Esophagus squamous epithelium (tissue), 5 donors: ENCODE measurements around the gene NUDT3. TPM values are rescaled to one million over a fixed set of nuclear protein-coding genes. Genes with fewer than 3 reads are reported as not detected.
A peak's percentile ranks its signal among the peaks of the same experiment; 100 is the strongest.
"Not testable (repeated sequence)": the region's sequence is repeated elsewhere in the genome, so short reads cannot be mapped to it uniquely, and the experiment has no call there.

Source experiments
- DNase-seq: peaks from one replicate; lab custom pipeline; 2025; lab: John Stamatoyannopoulos, UW
- H3K27ac ChIP-seq, 4 donors: fragments of 200-600 bp; sonication (generic); one replicate each; pipeline ENCODE4 v1.5.1; 2016 to 2019; ENCODE audit warnings: mild to moderate bottlenecking in 1 of 4
- H3K27me3 ChIP-seq, 4 donors: fragments of 200-600 bp; sonication (generic); 1 replicate in 3 of 4; 2 replicates in 1 of 4; pipeline versions ENCODE4 v1.5.1 to v1.6.0; 2017 to 2021; ENCODE audit warnings: antibody characterized with exemption in 1 of 4
- H3K36me3 ChIP-seq, 3 donors: fragments of 200-600 bp; sonication (generic); one replicate each; pipeline ENCODE4 v1.5.1; 2016 to 2019
- H3K4me1 ChIP-seq, 3 donors: fragments of 200-600 bp; sonication (generic); one replicate each; pipeline ENCODE4 v1.5.1; 2017 to 2019
- H3K4me3 ChIP-seq, 4 donors: fragments of 200-600 bp; sonication (generic); 1 replicate in 3 of 4; 2 replicates in 1 of 4; pipeline ENCODE4 v1.5.1; 2016 to 2019; ENCODE audit warnings: mild to moderate bottlenecking in 2 of 4, moderate library complexity in 1 of 4
- H3K9me3 ChIP-seq, 3 donors: fragments of 200-600 bp; sonication (generic); one replicate each; pipeline ENCODE4 v1.5.1; 2016 to 2019
- POLR2A ChIP-seq, 4 donors: fragments of 450-650 bp; IDR thresholded peaks; one replicate each; pipeline ENCODE4 v1.6.1; 2017; ENCODE audit warnings: antibody characterized with exemption in 4 of 4, mild to moderate bottlenecking in 4 of 4, moderate library complexity in 3 of 4
- WGBS, 2 donors: methylation state at CpG; one replicate each; pipeline ENCODE4 v1.1.5; 2018; 5-methylcytosine and 5-hydroxymethylcytosine counted together
- intact Hi-C: fragments of 100-400 bp; cut with DNase I; formaldehyde crosslinking; loops from one replicate; pipeline ENCODE4 v1.15.0; 2022
- total RNA-seq, 4 donors: library from RNA; depleted of rRNA; stranded (reverse); fragments of >200 nt; gene quantifications; one replicate each; pipeline ENCODE4 v1.1.0, GENCODE V29; 2016
- TF ChIP-seq, protein P1 (sequence below), 6 experiments: fragments of 450-650 bp in 4 of 6; fragments of 200-600 bp in 2 of 6; sonication (generic) in 2 of 6; IDR thresholded peaks; one replicate each; pipeline ENCODE4 v1.5.1; 2016 to 2019; ENCODE audit warnings: antibody characterized with exemption in 6 of 6, mild to moderate bottlenecking in 4 of 6, moderate library complexity in 4 of 6
- donor health status: DM: yes; HTN: yes; CAD: no.

Gene NUDT3
- total RNA-seq, 4 donors from 2014 or later = 14.9 to 33.4 (median 22.4) TPM

DNA sequence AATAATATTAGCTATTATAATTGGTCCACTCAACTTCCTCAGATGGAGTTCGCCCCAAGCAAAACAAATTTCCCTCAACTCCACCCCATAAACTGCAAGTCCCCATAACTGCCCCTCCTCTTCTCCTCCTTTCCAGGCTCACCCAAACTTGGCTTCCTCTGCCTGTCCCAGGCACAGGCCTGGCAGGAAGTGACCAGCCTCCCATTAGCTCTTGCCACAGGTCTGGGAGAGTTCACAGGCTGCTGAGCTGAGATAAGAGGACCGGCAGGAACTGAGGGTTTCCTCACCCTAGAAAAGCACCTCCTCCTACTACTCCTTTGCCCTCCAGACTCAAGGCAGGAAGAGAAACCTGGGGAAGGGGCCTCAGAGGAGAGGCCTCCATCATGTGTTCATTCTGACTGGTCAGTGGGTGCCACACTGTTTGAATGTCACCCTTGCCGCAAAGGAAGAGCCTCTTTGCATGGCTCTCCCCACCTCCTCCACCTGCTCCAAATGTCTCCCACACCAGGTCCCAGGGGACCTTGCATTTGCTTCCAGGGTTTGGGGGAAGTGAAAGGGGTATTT lies 119.1 kb downstream of the NUDT3 start:
- Histone ChIP-seq H3K4me1 (peaks cover 0 to 10% (median 0%) of the 10 kb centered on the region in 3 donors), H3K27me3 (no peaks in the 10 kb centered on the region), H3K4me3 (no peak overlapping the region), H3K27ac (peak overlapping the region in 2 of 4 donors; percentile 25 to 43), H3K36me3 (peaks cover 0 to 3% (median 0%) of the 10 kb centered on the region in 3 donors), H3K9me3 (no peaks in the 10 kb centered on the region)
- intact Hi-C loops = no loop called here
- TF ChIP-seq POLR2A (IDR thresholded peaks at IDR 0.05) = no peak
- TF ChIP-seq, protein P1, sequence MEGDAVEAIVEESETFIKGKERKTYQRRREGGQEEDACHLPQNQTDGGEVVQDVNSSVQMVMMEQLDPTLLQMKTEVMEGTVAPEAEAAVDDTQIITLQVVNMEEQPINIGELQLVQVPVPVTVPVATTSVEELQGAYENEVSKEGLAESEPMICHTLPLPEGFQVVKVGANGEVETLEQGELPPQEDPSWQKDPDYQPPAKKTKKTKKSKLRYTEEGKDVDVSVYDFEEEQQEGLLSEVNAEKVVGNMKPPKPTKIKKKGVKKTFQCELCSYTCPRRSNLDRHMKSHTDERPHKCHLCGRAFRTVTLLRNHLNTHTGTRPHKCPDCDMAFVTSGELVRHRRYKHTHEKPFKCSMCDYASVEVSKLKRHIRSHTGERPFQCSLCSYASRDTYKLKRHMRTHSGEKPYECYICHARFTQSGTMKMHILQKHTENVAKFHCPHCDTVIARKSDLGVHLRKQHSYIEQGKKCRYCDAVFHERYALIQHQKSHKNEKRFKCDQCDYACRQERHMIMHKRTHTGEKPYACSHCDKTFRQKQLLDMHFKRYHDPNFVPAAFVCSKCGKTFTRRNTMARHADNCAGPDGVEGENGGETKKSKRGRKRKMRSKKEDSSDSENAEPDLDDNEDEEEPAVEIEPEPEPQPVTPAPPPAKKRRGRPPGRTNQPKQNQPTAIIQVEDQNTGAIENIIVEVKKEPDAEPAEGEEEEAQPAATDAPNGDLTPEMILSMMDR (IDR thresholded peaks at IDR 0.05) = no peak
- DNase-seq = no peak
- 59 to 64% methylated on average over 3 of the region's 3 CpGs for WGBS, 2 donors

GRCh38 chr6:34272013-34272926 lies 120.2 kb downstream of the NUDT3 start:
- Histone ChIP-seq H3K27ac (peak overlapping the region in 2 of 4 donors; percentile 13 to 36), H3K27me3 (no peaks in the 10 kb centered on the region), H3K4me3 (no peak overlapping the region), H3K36me3 (no peaks in the 10 kb centered on the region), H3K9me3 (no peaks in the 10 kb centered on the region), H3K4me1 (peaks cover 0 to 10% (median 0%) of the 10 kb centered on the region in 3 donors)
- WGBS, 2 donors = 75 to 84% methylated on average over 8 to 13 of the region's 13 CpGs
- no peak for TF ChIP-seq POLR2A (IDR thresholded peaks at IDR 0.05)
- TF ChIP-seq, protein P1 (IDR thresholded peaks at IDR 0.05) = peak in 1 of 6 experiments; percentile 4
- intact Hi-C loops = no loop called here
- no peak for DNase-seq

DNA sequence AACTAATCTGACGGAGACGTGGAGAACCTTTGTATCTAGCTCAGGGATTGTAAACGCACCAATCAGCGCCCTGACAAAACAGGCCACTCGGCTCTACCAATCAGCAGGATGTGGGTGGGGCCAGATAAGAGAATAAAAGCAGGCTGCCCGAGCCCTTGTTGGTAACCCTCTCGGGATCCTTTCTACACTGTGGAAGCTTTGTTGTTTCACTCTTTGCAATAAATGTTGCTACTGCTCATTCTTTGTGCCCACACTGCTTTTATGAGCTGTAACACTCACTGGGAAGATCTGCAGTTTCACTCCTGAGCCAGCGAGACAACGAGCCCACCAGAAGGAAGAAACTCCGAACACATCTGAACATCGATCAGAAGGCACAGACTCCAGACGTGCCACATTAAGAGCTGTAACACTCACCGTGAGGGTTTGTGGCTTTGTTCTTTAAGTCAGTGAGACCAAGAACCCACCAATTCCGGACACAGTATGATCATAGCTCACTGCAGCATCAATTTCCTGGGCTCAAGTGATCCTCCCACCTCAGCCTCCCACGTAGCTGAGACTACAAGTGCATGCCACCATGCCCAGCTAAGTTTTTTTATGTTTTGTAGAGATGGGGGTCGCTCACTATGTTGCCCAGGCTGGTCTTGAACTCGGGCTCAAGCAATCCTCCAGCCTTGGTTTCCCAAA lies 122.7 kb downstream of the NUDT3 start:
- DNase-seq, intact Hi-C loops, H3K4me3 ChIP-seq, H3K27ac ChIP-seq, H3K36me3 ChIP-seq, H3K9me3 ChIP-seq, H3K27me3 ChIP-seq: not testable (repeated sequence)
- H3K4me1 ChIP-seq = peaks cover 0 to 10% (median 0%) of the 10 kb centered on the region in 3 donors
- WGBS, 2 donors = 62 to 83% methylated on average over 8 to 15 of the region's 17 CpGs

- 100% methylated on average over 5 of the region's 25 CpGs; no CpG with 5 or more reads in 1 of the 2 donors for WGBS, 2 donors
- DNase-seq, H3K27ac ChIP-seq, H3K4me3 ChIP-seq, intact Hi-C loops, H3K9me3 ChIP-seq, H3K36me3 ChIP-seq, H3K27me3 ChIP-seq: not testable (repeated sequence)
- peaks cover 0 to 10% (median 0%) of the 10 kb centered on the region in 3 donors for H3K4me1 ChIP-seq
Measured at GRCh38 chr6:34269132-34269531, 123.3 kb downstream of the NUDT3 start.

DNA sequence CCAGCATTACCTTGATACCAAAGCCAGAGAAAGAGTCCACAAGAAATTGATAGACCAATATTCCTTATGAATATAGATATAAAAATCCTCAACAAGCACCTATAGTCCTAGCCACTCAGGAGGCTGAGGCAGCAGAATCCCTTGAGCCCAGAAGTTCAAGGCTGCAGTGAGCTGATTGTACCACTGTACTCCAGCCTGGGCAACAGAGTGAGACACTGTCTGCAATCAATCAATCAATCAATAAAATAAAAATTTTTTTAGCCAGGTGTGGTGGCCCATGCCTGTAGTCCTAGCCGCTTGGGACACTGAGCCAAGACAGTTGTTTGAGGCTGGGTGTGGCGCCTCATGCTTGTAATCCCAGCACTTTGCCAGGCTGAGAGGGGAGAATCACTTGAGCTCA lies 124.7 kb downstream of the NUDT3 start:
- DNase-seq = no peak
- TF ChIP-seq, protein P1 (IDR thresholded peaks at IDR 0.05) = no peak
- TF ChIP-seq POLR2A (IDR thresholded peaks at IDR 0.05) = no peak
- 71 to 82% methylated on average over 1 to 2 of the region's 2 CpGs for WGBS, 2 donors
- Histone ChIP-seq H3K36me3 (no peaks in the 10 kb centered on the region), H3K27ac (no peak overlapping the region), H3K27me3 (no peaks in the 10 kb centered on the region), H3K9me3 (peaks cover 0 to 6% (median 0%) of the 10 kb centered on the region in 3 donors), H3K4me3 (no peak overlapping the region), H3K4me1 (peaks cover 0 to 5% (median 0%) of the 10 kb centered on the region in 3 donors)
- intact Hi-C loops = no loop called here

DNA sequence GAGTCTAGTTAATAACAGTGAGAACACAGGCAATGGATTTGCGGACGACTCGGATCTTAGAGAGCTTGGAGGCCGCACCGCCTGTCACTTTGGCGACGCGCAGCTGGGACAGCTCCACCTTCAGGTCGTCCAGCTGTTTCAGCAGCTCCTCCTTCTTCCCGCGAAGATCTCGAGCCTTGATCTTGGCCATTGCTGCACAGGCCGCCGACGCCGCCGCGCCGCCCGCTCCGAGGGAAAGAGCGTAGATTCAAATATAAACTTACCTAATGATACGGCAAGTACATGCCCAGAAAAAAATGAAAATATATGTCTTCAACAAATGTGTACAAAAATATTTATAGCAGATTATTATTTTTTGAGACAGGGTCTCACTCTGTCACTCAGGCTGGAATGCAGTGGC lies 129.0 kb downstream of the NUDT3 start:
- H3K36me3 ChIP-seq, intact Hi-C loops, H3K4me1 ChIP-seq, H3K4me3 ChIP-seq, H3K27ac ChIP-seq, DNase-seq, H3K9me3 ChIP-seq, H3K27me3 ChIP-seq: not testable (repeated sequence)
- 86 to 87% methylated on average over 10 to 12 of the region's 23 CpGs for WGBS, 2 donors
